HS-5 (cell line): ENCODE results near the gene KDM4C.
A peak's percentile ranks its signal among the peaks of the same experiment; 100 is the strongest.

Experiments used
- DNase-seq: peaks from one replicate; pipeline ENCODE4 v3.0.0-alpha.2; 2012; ENCODE audit warnings: low read depth

The KDM4C gene

GRCh38 chr9:6869081-6869948 lies 111.5 kb downstream of the KDM4C start:
- no peak for DNase-seq

- no peak for DNase-seq
Measured at GRCh38 chr9:6870149-6870548, 112.4 kb downstream of the KDM4C start.

DNA sequence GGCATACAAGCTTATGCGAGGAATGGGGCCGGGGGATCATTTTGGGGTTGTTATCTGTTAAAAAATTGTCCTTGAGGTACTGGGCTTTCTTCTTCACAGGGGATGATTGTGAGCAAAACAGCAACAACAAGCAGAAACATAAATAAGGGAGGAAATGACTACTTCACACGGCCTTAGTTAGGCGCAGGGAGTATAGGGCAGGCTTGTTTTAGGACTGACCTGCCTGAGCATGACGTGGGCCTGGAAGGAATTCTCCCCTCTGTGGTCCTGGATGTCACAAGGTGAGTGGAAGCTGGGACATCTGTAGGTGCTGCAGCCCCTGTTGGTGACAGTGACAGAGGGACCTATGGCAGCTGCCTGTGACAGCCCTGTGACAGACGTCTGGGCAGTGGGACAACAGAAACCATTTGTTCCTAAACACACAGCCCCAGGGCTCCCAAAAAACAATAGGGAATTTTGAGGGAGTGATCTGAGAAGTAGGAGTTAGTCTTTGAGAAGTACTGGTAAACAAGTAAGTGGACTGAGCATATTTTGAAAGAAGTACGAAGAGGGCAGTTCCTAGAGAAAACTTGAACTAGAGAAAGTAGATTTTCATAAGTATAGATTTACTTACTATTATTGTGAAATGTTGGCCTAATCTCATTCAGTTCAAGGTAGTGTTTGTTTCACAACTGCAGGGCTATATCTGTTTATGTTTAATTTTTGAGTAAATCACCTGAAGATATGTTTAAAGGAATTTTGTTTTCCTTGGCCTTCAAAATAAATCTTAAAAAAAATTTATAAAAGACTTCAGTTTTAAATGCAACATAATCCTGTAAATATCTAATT lies 113.1 kb downstream of the KDM4C start:
- no peak for DNase-seq

DNA sequence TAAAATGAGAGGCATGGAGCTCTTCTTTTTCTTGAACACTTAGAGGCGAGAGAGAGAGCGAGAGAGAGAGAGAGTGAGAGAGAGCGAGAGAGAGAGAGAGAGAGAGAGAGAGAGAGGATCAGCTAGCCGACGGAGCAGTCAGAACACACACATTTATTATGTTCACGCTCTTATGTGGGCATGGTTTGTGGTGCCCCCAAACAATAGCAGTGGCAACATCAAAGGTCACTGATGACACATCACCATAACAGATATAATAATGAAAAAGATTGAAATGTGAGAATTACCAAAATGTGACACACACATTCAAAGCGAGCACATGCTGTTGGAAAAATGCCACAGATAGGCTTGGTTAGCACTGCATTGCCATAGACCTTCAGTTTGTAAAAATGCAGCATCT lies 116.1 kb downstream of the KDM4C start:
- DNase-seq, result no peak

- DNase-seq, result no peak
Measured at GRCh38 chr9:6876195-6876894, 118.6 kb downstream of the KDM4C start.

DNA sequence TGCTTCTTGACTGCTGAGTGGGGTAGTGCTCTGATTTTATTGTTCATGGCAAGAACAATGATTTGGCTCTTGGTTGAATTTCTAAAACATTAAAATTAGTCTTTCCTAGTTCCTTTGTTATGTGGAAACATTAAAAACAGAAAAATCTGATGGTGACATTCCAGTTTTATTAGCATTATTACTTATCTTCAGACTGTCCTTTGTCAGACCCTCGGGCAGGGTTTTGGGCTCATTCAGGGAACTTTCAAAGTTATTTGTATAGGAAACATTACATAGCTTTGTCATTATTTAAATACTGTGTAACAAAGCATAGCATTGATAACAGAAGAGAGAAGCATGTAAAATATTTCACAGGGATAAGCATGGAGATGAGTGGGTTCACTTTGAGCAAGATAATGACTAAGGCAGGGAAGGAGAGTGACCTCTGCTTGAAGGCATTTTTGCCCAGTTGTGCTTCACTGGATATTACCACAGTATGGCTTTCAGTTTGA lies 119.9 kb downstream of the KDM4C start:
- peak; percentile 44 for DNase-seq

- no peak for DNase-seq
Measured at GRCh38 chr9:6880626-6881025, 122.9 kb downstream of the KDM4C start.

- DNase-seq, result no peak
Measured at GRCh38 chr9:6884101-6884500, 126.3 kb downstream of the KDM4C start.

DNA sequence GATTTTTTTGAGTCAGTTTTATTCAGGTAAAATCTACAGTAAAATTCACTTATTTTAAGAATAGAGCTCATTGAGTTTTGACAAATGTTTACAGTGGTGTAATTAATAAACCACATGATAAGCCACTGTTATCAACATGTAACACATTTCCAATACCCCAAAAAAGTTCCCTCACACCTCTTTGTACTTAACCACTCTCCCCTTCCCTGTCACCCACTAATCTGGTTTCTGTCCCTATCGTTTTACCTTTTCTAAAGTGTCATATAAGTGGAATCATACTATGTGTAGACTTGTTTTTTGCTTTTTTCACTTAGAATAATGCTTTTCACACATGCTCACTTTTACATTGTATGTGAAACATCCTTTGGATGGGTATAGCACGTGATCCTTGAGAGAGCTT lies 127.2 kb downstream of the KDM4C start:
- no peak for DNase-seq

DNA sequence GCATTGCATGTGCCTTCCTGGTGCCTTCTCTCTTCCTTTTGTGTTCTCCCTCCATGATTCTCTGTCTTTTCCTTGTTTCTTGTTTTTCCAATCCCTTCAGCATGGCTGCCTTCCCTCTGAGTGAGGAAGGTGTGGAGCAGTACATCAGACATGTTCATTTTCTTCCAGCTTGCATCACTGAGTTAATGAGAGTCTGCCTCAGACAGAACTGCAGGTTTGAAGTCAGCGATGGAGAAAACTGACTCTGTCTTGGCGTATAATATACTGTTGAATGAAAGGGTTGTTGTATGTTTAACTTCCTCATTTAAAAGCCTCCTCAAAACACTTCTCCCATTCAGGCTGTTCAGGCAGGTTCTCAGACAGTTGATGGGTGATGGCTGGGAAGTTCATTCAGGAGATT lies 129.3 kb downstream of the KDM4C start:
- DNase-seq, result no peak

DNA sequence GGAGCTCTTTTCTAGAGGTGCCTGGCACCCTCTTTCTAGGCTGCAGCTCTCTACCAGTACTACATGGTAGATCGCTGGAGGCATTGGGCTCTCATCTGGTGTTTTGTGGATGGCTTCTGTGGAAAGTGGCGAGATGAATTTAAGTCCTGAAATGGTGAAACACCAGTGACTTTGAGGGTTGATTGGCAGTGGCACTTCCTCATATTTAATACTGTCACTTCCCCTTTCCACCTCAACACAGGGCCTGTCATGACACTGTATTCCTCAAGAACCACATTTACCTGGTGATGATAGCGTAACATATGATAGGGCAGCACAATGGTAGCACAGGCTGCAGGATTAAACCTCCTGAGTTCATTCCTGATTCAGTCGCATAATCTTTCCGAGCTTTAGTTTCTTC lies 132.1 kb downstream of the KDM4C start:
- DNase-seq, result no peak

- DNase-seq, result no peak
Measured at GRCh38 chr9:6893350-6894131, 135.8 kb downstream of the KDM4C start.

DNA sequence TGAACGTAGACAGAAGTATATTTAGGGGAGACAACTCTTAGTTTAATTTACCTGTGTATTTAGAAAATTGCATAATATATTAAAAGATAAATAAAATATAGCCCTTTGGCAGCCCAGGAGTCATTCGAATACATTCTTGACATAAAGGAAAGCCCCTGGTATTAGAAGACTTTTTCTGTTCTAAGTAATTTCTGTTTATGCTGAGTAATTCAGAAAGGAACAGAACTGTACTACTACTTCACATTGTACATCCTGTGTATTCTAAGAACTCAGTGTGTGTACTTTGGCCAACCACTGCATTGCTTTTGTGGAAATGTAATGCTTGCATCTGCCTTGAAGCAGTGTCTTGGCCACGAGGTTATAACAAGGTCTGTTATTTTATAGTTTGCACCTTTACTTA lies 136.4 kb downstream of the KDM4C start:
- DNase-seq, result no peak

- no peak for DNase-seq
Measured at GRCh38 chr9:6895754-6896153, 138.0 kb downstream of the KDM4C start.

- DNase-seq, result no peak
Measured at GRCh38 chr9:6896562-6896961, 138.8 kb downstream of the KDM4C start.

DNA sequence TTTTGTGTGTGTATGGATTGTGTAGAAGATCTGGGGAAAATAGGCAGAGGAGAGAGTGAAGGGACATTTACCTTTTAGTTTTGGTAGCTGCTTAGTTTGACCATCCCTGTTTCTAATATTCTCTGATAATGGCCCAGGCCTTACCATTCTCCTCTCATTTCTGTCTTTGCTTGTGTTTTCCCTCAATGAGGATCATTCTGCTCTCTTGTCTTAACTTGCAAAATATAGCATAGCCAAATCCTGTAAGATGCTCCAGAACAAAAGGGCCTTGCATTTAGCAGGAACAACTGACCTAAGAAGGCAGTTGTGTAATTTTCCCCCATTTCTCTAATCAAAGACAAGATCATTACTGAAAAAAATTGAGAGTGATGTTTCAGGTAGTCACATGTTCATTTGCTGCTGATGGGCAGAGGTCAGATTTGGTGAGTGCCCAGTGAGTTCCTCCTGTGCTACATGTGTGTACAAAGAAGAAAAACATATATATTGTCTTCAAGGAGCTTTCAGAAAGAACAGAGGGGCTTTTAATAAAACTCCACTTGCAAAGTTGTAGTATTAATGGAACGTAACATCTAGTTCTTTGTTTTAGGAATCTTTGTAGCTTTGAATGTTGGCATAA lies 139.5 kb downstream of the KDM4C start:
- DNase-seq, result no peak

DNA sequence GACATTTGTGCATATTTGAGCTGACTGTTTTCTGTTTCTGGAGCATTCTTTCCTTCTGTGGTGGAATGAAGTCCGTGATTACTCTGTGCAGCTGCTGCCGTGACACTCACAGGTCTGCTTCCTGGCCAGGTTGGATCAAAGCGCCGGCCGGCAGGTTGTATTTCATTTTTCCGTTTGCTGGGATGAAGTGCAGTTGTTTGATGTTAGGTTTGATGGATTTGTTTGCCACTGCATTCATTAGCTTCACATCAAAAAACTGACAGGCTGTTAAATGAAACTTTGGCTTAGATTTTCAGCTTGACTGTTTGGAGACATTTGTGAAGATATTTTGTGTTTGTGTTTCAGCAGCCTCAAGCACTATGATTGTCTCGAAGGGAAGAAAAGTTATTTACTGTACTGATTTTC lies 140.1 kb downstream of the KDM4C start:
- DNase-seq, result no peak

GRCh38 chr9:6899274-6899673 lies 141.5 kb downstream of the KDM4C start:
- DNase-seq, result no peak

GRCh38 chr9:6900440-6900883 lies 142.7 kb downstream of the KDM4C start:
- no peak for DNase-seq

DNA sequence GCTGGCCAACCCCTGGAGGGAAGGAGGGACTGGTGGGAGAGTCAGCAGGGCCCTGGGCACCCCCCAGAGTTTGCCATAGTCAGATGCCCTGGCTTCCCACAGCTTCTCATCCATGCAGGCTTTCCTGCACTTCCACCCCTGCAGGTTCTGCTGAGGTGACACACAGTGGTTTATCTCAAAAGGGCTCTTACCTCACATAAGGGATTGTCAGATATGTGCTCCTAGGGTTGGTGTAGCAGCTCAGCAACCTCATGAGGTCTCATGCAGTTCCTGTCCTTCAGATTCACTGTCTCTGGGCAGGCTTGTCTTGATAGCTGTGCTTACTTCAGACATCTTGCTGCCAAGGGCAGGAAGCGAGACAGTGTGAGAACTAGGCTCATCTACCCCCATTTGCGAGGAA lies 143.4 kb downstream of the KDM4C start:
- no peak for DNase-seq

DNA sequence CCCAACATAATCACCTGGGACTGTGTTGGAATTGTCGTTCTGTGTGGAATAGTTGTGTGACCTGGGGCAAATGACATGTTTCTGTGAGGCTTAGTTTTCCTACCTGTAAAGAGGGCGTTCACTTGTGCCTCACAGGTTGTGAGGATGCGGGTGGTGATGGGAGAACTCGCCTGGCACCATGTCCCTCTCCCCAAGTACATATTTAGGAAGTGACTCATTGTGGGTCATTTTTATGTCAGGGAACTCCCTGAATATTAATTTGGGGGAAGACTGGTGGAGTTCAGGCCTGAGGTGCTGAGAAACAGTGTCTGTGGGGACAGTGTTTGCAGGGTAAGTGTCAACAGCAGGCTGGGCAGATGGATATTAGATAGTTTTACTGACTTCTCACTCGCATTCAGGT lies 144.7 kb downstream of the KDM4C start:
- no peak for DNase-seq
